ENCODE data around the gene GPM6B.
"Not testable (repeated sequence)": the region's sequence is repeated elsewhere in the genome, so short reads cannot be mapped to it uniquely, and the experiment has no call there.

GPM6B gene

GRCh38 chrX:13742397-13743176 lies 74.3 kb downstream of the GPM6B start:
- Mint-ChIP-seq H3K27ac (peak overlapping the region; percentile 94), H3K4me1 (peaks cover 26% of the 10 kb centered on the region), H3K36me3 (peaks cover 32% of the 10 kb centered on the region), H3K4me3 (peak overlapping the region; percentile 43), H3K27me3 (no peaks in the 10 kb centered on the region), H3K9me3 (no peaks in the 10 kb centered on the region)
- CTCF ChIA-PET = no interaction called here
- DNase-seq = peak; percentile 53

- H3K27ac Mint-ChIP-seq = peak overlapping the region; percentile 94
- H3K4me3 Mint-ChIP-seq = no peak overlapping the region
- H3K36me3 Mint-ChIP-seq = peaks cover 26% of the 10 kb centered on the region
- peaks cover 32% of the 10 kb centered on the region for H3K4me1 Mint-ChIP-seq
- no peaks in the 10 kb centered on the region for H3K9me3 Mint-ChIP-seq
- DNase-seq = no peak
- CTCF ChIA-PET = interaction anchor here (0.6 to 1.3 kb wide), 2 partner anchors 96 to 310 kb away, joined by 3 to 4 read pairs; no protein-coding TSS in a partner anchor
- H3K27me3 Mint-ChIP-seq = no peaks in the 10 kb centered on the region
Measured at GRCh38 chrX:13741695-13742094, 75.2 kb downstream of the GPM6B start.

- Mint-ChIP-seq H3K27me3 (no peaks in the 10 kb centered on the region), H3K27ac (peak within 1 kb of the TSS; percentile 97), H3K36me3 (peaks cover 41% of the 10 kb centered on the region), H3K9me3 (peaks cover 2% of the 10 kb centered on the region), H3K4me3 (peak within 1 kb of the TSS; percentile 99), H3K4me1 (peaks cover 54% of the 10 kb centered on the region)
- CTCF ChIA-PET = interaction anchor here (0.8 to 1.2 kb wide), 2 partner anchors 12 kb away, joined by 3 read pairs; no protein-coding TSS in a partner anchor
- peak; percentile 94 for DNase-seq
Measured at GRCh38 chrX:13734278-13735172, 82.4 kb downstream of the GPM6B start, which contains the start of the genes OFD1 and TRAPPC2. Gene OFD1 (plus strand): TSS chrX:13734748. CDS start chrX:13735072, 324 bp downstream. Gene TRAPPC2 (minus strand): TSS chrX:13734620. CDS start chrX:13719963, 14,657 bp downstream.

GRCh38 chrX:13733506-13733905 lies 83.4 kb downstream of the GPM6B start:
- CTCF ChIA-PET = no interaction called here
- H3K27me3 Mint-ChIP-seq = no peaks in the 10 kb centered on the region
- DNase-seq = no peak
- H3K4me1 Mint-ChIP-seq = peaks cover 59% of the 10 kb centered on the region
- H3K4me3 Mint-ChIP-seq = peak overlapping the region; percentile 99
- H3K27ac Mint-ChIP-seq = peak overlapping the region; percentile 97
- peaks cover 2% of the 10 kb centered on the region for H3K9me3 Mint-ChIP-seq
- H3K36me3 Mint-ChIP-seq = peaks cover 50% of the 10 kb centered on the region

- Mint-ChIP-seq H3K36me3 (peaks cover 60% of the 10 kb centered on the region), H3K9me3 (peaks cover 4% of the 10 kb centered on the region), H3K4me1 (peaks cover 68% of the 10 kb centered on the region), H3K4me3 (peak overlapping the region; percentile 99), H3K27me3 (no peaks in the 10 kb centered on the region), H3K27ac (peak overlapping the region; percentile 22)
- CTCF ChIA-PET = no interaction called here
- no peak for DNase-seq
Measured at GRCh38 chrX:13732246-13733067, 84.4 kb downstream of the GPM6B start.

GRCh38 chrX:13730523-13730922 lies 86.4 kb downstream of the GPM6B start:
- H3K9me3 Mint-ChIP-seq, H3K4me3 Mint-ChIP-seq, H3K27me3 Mint-ChIP-seq, CTCF ChIA-PET, H3K27ac Mint-ChIP-seq, DNase-seq: not testable (repeated sequence)
- Mint-ChIP-seq H3K4me1 (peaks cover 73% of the 10 kb centered on the region), H3K36me3 (peaks cover 74% of the 10 kb centered on the region)

- H3K27ac Mint-ChIP-seq, H3K4me3 Mint-ChIP-seq, H3K27me3 Mint-ChIP-seq, H3K9me3 Mint-ChIP-seq, CTCF ChIA-PET, DNase-seq: not testable (repeated sequence)
- Mint-ChIP-seq H3K36me3 (peaks cover 77% of the 10 kb centered on the region), H3K4me1 (peaks cover 69% of the 10 kb centered on the region)
Measured at GRCh38 chrX:13726583-13726982, 90.3 kb downstream of the GPM6B start.

GRCh38 chrX:13724878-13725277 lies 92.0 kb downstream of the GPM6B start:
- DNase-seq = peak; percentile 49
- CTCF ChIA-PET = interaction anchor here (1.6 kb wide), 1 partner anchor 13 kb away, joined by 3 read pairs; no protein-coding TSS in a partner anchor
- Mint-ChIP-seq H3K36me3 (peaks cover 71% of the 10 kb centered on the region), H3K27ac (peak overlapping the region; percentile 75), H3K4me1 (peaks cover 54% of the 10 kb centered on the region)
- H3K4me3 Mint-ChIP-seq, H3K27me3 Mint-ChIP-seq, H3K9me3 Mint-ChIP-seq: not testable (repeated sequence)

GRCh38 chrX:13721819-13722519 lies 94.9 kb downstream of the GPM6B start:
- no peaks in the 10 kb centered on the region for H3K27me3 Mint-ChIP-seq
- H3K4me3 Mint-ChIP-seq = no peak overlapping the region
- CTCF ChIA-PET = interaction anchor here (1.2 to 1.4 kb wide), 2 partner anchors 13 to 14 kb away, joined by 3 read pairs; partner anchors contain the start of genes OFD1 and TRAPPC2
- H3K4me1 Mint-ChIP-seq = peaks cover 53% of the 10 kb centered on the region
- peak overlapping the region; percentile 81 for H3K27ac Mint-ChIP-seq
- H3K36me3 Mint-ChIP-seq = peaks cover 62% of the 10 kb centered on the region
- DNase-seq = no peak
- H3K9me3 Mint-ChIP-seq = peaks cover 5% of the 10 kb centered on the region

GRCh38 chrX:13721371-13721770 lies 95.5 kb downstream of the GPM6B start:
- CTCF ChIA-PET = interaction anchor here (1.4 kb wide), 1 partner anchor 15 kb away, joined by 3 read pairs; no protein-coding TSS in a partner anchor
- peaks cover under 1% of the 10 kb centered on the region for H3K9me3 Mint-ChIP-seq
- DNase-seq = no peak
- no peak overlapping the region for H3K4me3 Mint-ChIP-seq
- no peak overlapping the region for H3K27ac Mint-ChIP-seq
- H3K36me3 Mint-ChIP-seq = peaks cover 59% of the 10 kb centered on the region
- no peaks in the 10 kb centered on the region for H3K27me3 Mint-ChIP-seq
- peaks cover 50% of the 10 kb centered on the region for H3K4me1 Mint-ChIP-seq
